GM15510 (cell line): ENCODE results near the gene MT1X.

Experiments used
- POLR2A ChIP-seq: IDR thresholded peaks from 3 replicates; pipeline ENCODE4 v1.6.1; 2011; ENCODE audit warnings: borderline replicate concordance; ENCODE audit not compliant: insufficient read length; ENCODE audit errors: extremely low read depth

The MT1X gene

DNA sequence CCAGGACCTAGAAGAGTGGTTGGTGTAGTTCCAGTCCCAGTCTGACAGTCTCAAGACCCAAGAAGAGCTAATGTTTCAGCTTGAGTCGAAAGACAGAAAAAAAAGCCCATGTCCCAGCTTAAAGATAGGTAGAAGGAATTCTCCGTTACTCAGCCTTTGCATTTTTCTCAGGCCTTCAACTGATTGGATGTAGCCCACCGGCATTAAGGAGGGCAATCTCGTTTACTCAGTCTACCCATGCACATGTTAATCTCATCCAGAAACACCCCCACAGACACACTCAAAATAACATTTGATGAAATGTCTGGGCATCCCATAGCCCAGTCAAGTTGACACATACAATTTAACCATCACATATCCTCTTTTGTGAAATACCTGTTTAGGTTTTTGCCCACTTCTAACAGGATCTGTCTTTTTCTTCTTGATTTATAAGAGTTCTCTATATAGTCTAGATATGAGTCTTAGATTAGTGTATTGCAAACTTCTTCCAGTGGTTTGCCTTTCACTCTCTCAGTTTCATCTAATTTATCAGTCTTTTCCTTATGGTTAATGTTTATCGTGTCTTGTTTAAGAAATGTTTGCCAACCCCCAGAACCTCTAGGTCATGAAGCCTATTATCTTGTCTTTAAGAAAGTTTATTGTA, 40.1 kb downstream of the MT1X start:
- TF ChIP-seq POLR2A: no peak

DNA sequence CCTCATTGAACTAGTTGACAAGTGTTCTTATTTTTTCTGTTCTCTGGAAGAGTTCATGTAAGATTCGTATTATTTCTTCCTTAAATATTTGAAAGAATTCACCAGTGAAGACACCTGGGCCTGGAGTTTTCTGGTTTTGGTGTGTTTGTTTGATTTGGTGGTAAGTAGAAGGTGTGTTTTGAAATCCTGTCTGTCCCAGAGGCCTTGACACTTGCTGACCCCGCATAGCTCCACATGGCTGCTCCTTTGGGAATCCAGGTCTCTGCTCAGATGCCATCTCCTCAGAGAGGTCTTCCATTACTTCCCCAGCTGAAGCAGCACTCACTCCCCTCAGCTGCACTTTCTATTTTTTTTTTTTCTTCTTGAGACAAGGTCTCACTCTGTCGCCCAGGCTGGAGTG, 41.9 kb downstream of the MT1X start:
- TF ChIP-seq POLR2A: no peak

DNA sequence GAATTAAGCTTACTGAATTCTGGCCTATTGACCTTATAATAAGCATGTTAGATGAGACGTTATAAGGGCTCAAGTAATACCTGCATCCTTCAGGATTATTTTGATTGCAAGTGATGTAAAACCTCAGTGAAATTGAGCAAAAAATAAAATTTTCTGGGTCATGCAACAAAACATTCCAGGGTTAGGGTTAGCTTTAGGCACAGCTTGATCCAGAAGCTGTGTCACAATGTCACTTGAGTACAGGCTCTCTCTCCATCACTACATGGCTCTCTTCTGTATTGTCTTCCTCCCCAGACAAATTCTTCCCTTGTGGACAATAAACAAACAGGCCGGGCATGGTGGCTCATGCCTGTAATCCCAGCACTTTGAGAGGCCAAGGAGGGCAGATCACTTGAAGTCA, 44.0 kb downstream of the MT1X start:
- no peak for TF ChIP-seq POLR2A

DNA sequence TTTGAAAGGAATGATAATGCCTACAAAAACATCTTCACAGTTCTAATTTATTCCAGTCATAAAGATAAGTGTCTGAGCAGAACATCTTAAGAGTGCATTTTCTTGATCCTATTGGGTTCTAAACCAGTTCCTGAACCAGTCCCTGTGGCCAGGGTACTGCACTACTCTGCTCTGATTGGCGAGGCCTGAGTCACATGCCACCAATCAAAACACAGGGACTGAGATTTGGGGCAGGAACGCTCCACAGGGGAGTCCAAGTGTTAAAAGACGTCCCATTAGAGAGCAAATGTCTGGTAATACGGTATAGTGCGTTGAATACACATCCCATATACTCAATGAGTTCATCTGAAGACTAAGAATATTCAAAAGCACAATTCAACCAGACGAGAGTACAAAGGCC, 44.7 kb downstream of the MT1X start:
- TF ChIP-seq POLR2A: no peak

DNA sequence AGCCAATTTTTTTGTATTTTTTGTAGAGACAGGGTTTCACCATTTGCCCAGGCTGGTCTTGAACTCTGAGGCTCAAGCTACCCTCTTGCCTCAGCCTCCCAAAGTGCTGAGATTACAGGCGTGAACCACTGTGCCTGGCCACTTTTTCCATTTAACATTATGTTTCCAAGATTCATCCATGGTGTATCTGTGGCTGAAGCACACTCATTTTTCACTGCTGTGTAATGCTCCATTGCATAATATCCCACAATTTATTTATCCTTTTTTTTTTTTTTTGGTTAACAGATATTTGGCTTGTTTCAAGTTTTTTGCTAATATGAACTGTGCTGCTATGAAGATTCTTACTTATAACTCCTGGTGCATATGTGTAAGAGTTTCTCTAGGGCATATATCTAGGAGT, 45.8 kb downstream of the MT1X start:
- no peak for TF ChIP-seq POLR2A

DNA sequence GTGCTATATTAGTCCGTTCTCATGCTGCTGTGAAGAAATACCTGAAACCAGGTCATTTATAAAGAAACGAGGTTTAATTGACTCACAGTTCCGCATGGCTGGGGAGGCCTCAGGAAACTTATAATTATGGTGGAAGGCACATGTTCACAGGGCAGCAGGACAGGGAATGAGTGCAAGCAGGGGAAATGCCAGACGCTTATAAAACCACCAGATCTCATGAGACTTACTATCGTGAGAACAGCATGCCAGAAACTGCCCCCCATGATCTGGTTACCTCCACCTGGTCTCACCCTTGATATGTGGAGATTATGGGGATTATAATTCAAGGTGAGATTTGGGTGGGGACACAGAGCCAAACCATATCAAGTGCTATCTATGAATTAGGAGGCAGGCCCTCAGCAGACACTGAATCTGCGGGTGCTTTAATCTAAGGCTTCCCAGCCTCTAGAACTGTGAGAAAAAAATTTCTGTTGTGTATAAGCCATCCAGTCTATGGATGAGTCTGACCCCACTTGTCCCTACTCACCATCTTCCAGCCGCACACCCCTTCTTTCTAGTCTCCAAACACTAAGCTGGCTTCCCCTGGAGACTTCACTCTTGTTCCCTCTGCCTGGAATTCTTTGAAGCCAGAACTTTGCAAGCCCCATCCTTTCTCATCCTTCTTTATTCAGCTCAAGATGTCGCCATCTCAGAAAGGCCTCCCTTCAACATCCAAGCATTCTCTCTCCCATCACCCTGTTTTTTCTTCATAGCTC, 46.9 kb downstream of the MT1X start:
- TF ChIP-seq POLR2A: no peak

DNA sequence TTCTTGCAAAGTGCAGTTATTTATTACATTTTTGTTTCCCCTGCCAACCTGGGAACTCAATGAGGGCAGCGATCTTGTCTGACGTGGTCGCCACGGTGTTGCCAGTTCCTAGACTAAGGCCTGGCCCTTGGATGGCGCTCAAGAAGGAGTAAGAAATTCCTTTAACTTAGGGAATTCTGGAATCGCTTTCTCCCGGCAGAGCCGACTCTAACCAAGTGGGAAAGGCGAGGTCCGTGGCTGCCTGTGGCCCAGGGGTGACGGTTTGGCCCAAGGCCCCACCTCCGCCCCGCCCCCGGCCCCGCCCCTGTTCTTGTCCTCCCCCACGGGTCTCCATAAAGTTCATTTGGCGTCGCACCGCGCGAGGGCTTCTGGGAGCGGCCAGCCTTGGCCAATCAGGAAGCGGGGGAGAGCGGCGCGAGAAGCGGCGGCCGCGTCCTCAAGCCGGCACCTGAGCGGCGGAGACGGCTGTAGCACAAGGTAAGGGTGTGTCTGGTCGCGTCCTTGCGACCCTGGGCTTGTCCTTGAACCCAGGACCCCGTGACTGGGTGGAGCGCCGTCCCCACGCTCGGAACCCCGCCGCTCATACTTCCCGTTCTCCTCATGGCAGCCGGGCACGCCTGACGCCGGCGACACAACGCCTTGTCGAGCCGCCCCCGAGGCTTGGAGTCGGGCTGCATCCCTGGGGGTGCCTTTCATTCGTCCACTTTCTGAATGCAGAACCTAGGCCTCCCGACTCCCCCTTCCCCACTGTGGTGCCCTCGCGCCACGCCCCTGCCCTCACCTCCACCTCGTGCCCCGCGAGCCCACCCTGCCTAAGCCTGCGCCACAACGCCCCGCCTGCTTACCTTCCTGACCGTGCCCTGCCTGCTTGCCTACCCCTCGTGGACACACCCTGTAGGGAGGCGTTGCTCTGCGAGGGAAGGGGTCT, 47.7 kb downstream of the MT1X start, which contains the start of gene NUP93:
TSS of gene NUP93 (plus strand) at position 395 of the 928 bp plus-strand sequence. CDS start 18,119 bp downstream, outside the sequence.
- TF ChIP-seq POLR2A: peak; percentile 85

DNA sequence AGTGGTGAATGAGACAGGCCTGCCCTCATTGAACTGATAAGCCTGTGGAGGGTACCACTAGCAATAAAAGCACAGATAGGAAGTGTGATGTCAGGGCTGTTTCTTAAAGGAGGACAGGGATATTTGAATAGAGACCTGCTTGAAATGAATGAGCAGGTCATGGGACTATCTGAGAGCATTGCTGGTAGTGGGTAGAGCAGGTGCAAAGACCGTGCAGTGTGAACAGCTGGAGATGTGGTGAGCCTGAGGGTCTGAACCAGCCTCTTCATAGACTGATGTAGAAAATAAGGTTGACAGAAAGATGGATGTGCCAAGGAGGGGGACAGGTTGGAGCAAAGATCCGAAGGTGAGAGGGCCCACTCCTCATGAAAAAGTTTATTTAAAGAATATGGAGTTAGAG, 50.1 kb downstream of the MT1X start:
- no peak for TF ChIP-seq POLR2A

DNA sequence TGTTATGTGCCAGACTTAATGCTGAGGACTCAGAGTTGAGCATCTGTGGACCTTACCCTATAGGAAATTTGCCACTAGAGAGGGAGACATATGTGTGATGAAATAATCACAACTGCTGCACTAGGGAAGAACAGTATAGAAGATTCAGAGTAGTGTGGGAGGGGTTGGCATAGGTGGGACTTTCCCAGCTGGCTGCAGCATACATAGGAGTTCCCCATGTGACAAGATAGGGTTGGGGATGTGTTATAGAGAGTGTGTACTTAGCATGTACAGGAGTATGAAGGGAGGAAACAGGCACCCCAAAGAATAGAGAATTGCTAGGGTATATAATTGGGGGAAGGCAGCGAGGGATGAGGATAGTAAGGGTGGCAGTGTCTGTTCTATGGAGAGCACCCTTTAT, 50.6 kb downstream of the MT1X start:
- TF ChIP-seq POLR2A: no peak
